ENCODE results near the gene SYNGR1. TPM values are rescaled to one million over a fixed set of nuclear protein-coding genes. Genes with fewer than 3 reads are reported as not detected.

SYNGR1 gene
- total and polyA plus RNA-seq, 2 donors (not counting 1 experiment from before 2014, with no cell fraction given): 9.4 to 31.9 TPM

DNA sequence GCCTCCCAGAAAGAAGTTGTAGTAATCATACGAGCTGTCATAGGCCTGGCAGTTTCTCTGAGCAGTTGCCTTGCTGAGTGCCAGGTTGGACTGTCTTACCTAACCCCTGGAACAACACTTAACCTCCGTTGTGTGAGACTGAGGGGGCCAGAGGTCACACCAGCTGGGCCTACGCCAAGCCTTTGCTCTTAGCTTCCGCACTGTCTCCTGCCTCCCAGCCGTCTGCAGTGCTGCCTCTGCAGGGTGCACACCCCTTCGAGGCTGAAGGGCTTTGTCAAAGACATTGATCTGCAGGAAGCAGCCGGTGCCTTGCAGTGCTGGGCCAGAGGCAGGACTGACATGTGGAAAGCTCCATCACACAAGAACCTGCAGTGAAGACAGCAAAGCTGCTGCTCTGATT is 66.5 kb downstream of the SYNGR1 start:
- Histone ChIP-seq H3K36me3 (replicated peaks in 1 of 2; ENCODE audit: control extremely low read depth in 1 of 2, control insufficient read depth in 1 of 2, extremely low read depth in 1 of 2, insufficient read depth in 2 of 2, low read length in 1 of 2) (peaks cover 2 to 60% of the 10 kb centered on the region in 2 experiments), H2AFZ (ENCODE audit: insufficient read depth, low read depth, low read length, poor library complexity, severe bottlenecking) (no peak overlapping the region), H4K20me1 (ENCODE audit: control insufficient read depth, insufficient read depth, low read length, poor library complexity, severe bottlenecking) (peaks cover 29% of the 10 kb centered on the region), H3K4me1 (ENCODE audit: control insufficient read depth in 2 of 2, insufficient read depth in 2 of 2, low read length in 2 of 2) (peaks cover 8 to 16% of the 10 kb centered on the region in 2 donors), H3K9me3 (ENCODE audit: control extremely low read depth in 1 of 3, control insufficient read depth in 2 of 3, insufficient read depth in 1 of 3, low read length in 2 of 3) (no peaks in the 10 kb centered on the region), H3K4me2 (replicated peaks; ENCODE audit: low read depth, low read length, poor library complexity, severe bottlenecking) (no peak overlapping the region), H3K4me3 (ENCODE audit: control extremely low read depth in 1 of 5, extremely low read depth in 1 of 5, insufficient read depth in 1 of 5, low read depth in 2 of 5, low read length in 4 of 5) (no peak overlapping the region), H3K9ac (ENCODE audit: low read length) (no peak overlapping the region), H3K79me2 (ENCODE audit: control insufficient read depth, insufficient read depth, low read length) (peaks cover 29% of the 10 kb centered on the region), H3K27me3 (replicated peaks in 1 of 4; ENCODE audit: control extremely low read depth in 1 of 4, control insufficient read depth in 3 of 4, insufficient read depth in 4 of 4, low read length in 3 of 4) (no peaks in the 10 kb centered on the region), H3K27ac (ENCODE audit: low read length in 2 of 2) (no peak overlapping the region)
- no peak for ATAC-seq (ENCODE audit: low read depth)
- POLR2A ChIA-PET: no interaction called here
- H3K4me1 Mint-ChIP-seq: peaks cover 18% of the 10 kb centered on the region
- 94% methylated on average over 7 of the region's 7 CpGs for WGBS (ENCODE audit: insufficient coverage)
- intact Hi-C loops (cut with micrococcal nuclease): no loop called here
- no peak overlapping the region for H3K4me3 Mint-ChIP-seq
- no peaks in the 10 kb centered on the region for H3K9me3 Mint-ChIP-seq (ENCODE audit: insufficient read depth)
- no peak for DNase-seq
- no peak for TF ChIP-seq EZH2 (IDR thresholded peaks at IDR 0.05; ENCODE audit: borderline replicate concordance, insufficient read depth, low read depth, low read length, poor library complexity, severe bottlenecking)
- TF ChIP-seq, protein P1, sequence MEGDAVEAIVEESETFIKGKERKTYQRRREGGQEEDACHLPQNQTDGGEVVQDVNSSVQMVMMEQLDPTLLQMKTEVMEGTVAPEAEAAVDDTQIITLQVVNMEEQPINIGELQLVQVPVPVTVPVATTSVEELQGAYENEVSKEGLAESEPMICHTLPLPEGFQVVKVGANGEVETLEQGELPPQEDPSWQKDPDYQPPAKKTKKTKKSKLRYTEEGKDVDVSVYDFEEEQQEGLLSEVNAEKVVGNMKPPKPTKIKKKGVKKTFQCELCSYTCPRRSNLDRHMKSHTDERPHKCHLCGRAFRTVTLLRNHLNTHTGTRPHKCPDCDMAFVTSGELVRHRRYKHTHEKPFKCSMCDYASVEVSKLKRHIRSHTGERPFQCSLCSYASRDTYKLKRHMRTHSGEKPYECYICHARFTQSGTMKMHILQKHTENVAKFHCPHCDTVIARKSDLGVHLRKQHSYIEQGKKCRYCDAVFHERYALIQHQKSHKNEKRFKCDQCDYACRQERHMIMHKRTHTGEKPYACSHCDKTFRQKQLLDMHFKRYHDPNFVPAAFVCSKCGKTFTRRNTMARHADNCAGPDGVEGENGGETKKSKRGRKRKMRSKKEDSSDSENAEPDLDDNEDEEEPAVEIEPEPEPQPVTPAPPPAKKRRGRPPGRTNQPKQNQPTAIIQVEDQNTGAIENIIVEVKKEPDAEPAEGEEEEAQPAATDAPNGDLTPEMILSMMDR (IDR thresholded peaks at IDR 0.05): no peak
- H3K27ac Mint-ChIP-seq: no peak overlapping the region
- CTCF ChIA-PET: interaction anchor here (1.7 kb wide), 1 partner anchor 17 kb away, joined by 4 read pairs; the partner anchor contains the start of gene TAB1
- H3K27me3 Mint-ChIP-seq: no peaks in the 10 kb centered on the region

DNA sequence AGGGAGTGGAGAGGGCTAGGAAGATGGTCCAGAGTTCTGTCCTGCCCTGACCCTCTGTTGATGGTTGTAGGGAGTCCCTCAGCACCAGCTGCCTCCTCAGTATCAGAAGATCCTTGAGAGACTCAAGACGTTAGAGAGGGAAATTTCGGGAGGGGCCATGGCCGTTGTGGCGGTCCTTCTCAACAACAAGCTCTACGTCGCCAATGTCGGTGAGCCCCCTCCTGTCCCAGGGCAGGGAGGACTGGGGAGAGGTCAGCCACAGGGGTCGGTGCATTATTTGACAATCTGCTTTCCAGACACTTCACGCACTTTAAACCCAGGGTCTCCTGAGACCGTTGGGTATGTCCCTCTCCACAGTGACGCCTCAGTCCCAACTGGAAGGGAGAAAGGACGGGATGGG is 67.8 kb downstream of the SYNGR1 start:
- H3K79me2 ChIP-seq (ENCODE audit: control insufficient read depth, insufficient read depth, low read length): peaks cover 26% of the 10 kb centered on the region
- peaks cover 2 to 66% of the 10 kb centered on the region in 2 experiments for H3K36me3 ChIP-seq (replicated peaks in 1 of 2; ENCODE audit: control extremely low read depth in 1 of 2, control insufficient read depth in 1 of 2, extremely low read depth in 1 of 2, insufficient read depth in 2 of 2, low read length in 1 of 2)
- 97% methylated on average over 12 of the region's 12 CpGs for WGBS (ENCODE audit: insufficient coverage)
- no peaks in the 10 kb centered on the region for H3K27me3 ChIP-seq (replicated peaks in 1 of 4; ENCODE audit: control extremely low read depth in 1 of 4, control insufficient read depth in 3 of 4, insufficient read depth in 4 of 4, low read length in 3 of 4)
- H3K27ac ChIP-seq (ENCODE audit: low read length in 2 of 2): no peak overlapping the region
- no peaks in the 10 kb centered on the region for H3K27me3 Mint-ChIP-seq
- TF ChIP-seq EZH2 (IDR thresholded peaks at IDR 0.05; ENCODE audit: borderline replicate concordance, insufficient read depth, low read depth, low read length, poor library complexity, severe bottlenecking): no peak
- TF ChIP-seq, protein P1 (IDR thresholded peaks at IDR 0.05): no peak
- no peak for DNase-seq
- H3K9me3 Mint-ChIP-seq (ENCODE audit: insufficient read depth): no peaks in the 10 kb centered on the region
- POLR2A ChIA-PET: interaction anchor here (0.7 kb wide), 1 partner anchor 982 kb away, joined by 3 read pairs; no protein-coding TSS in a partner anchor
- H2AFZ ChIP-seq (ENCODE audit: insufficient read depth, low read depth, low read length, poor library complexity, severe bottlenecking): no peak overlapping the region
- H3K4me1 Mint-ChIP-seq: peaks cover 10% of the 10 kb centered on the region
- intact Hi-C loops (cut with micrococcal nuclease): no loop called here
- H3K9me3 ChIP-seq (ENCODE audit: control extremely low read depth in 1 of 3, control insufficient read depth in 2 of 3, insufficient read depth in 1 of 3, low read length in 2 of 3): no peaks in the 10 kb centered on the region
- H4K20me1 ChIP-seq (ENCODE audit: control insufficient read depth, insufficient read depth, low read length, poor library complexity, severe bottlenecking): peaks cover 24% of the 10 kb centered on the region
- no peak overlapping the region for H3K27ac Mint-ChIP-seq
- H3K4me1 ChIP-seq (ENCODE audit: control insufficient read depth in 2 of 2, insufficient read depth in 2 of 2, low read length in 2 of 2): peaks cover under 1 to 8% of the 10 kb centered on the region in 2 donors
- no peak overlapping the region for H3K4me3 ChIP-seq (ENCODE audit: control extremely low read depth in 1 of 5, extremely low read depth in 1 of 5, insufficient read depth in 1 of 5, low read depth in 2 of 5, low read length in 4 of 5)
- H3K4me2 ChIP-seq (replicated peaks; ENCODE audit: low read depth, low read length, poor library complexity, severe bottlenecking): no peak overlapping the region
- ATAC-seq (ENCODE audit: low read depth): no peak
- H3K4me3 Mint-ChIP-seq: no peak overlapping the region
- CTCF ChIA-PET: interaction anchor here (0.7 kb wide), 1 partner anchor 102 kb away, joined by 3 read pairs; the partner anchor contains the start of gene ATF4
- H3K9ac ChIP-seq (ENCODE audit: low read length): no peak overlapping the region

Data from B cell (primary cell).